Suprapubic skin (tissue), 3 donors: ENCODE measurements around the gene FBN1.

Experiments used
- CTCF ChIP-seq, 2 donors: fragments of 200-600 bp in 1 of 2; fragments of 450-650 bp in 1 of 2; sonication (generic) in 1 of 2; IDR thresholded peaks; one replicate each; pipeline ENCODE4 v1.5.1; 2016 to 2019; ENCODE audit warnings: antibody characterized with exemption in 2 of 2, mild to moderate bottlenecking in 1 of 2, moderate library complexity in 1 of 2
- POLR2AphosphoS5 ChIP-seq, 3 donors: sonication (generic); formaldehyde crosslinking; IDR thresholded peaks; one replicate each; pipeline ENCODE4 v1.6.1; 2017; ENCODE audit warnings: antibody characterized with exemption in 3 of 3

- TF ChIP-seq CTCF (IDR thresholded peaks at IDR 0.05) (no peak), POLR2AphosphoS5 (IDR thresholded peaks at IDR 0.05) (no peak)
Measured at GRCh38 chr15:48577469-48577868, 68.0 kb downstream of the FBN1 start.
